Fibroblast of lung (primary cell): Measurements from ENCODE around the gene NOSIP. TPM values are rescaled to one million over a fixed set of nuclear protein-coding genes. Genes with fewer than 3 reads are reported as not detected.

Experiments
- DNase-seq, 2 donors: peaks; one replicate each; pipeline versions ENCODE4 v3.0.0 to v3.0.0-alpha.2; 2010; ENCODE audit warnings: low read depth in 2 of 2
- H2AFZ ChIP-seq: 2 replicates; pipeline ENCODE4 v1.5.1; 2012; ENCODE audit warnings: low read length, control low read depth, inconsistent platforms
- H3K27ac ChIP-seq: 2 replicates; pipeline ENCODE4 v1.5.1; 2011; ENCODE audit warnings: low read length, control low read depth; ENCODE audit not compliant: insufficient read depth
- H3K27me3 ChIP-seq: 2 replicates; pipeline ENCODE4 v1.5.1; 2011; ENCODE audit warnings: mild to moderate bottlenecking, low read length; ENCODE audit not compliant: control insufficient read depth, insufficient read depth
- H3K36me3 ChIP-seq: 2 replicates; pipeline ENCODE4 v1.5.1; 2011; ENCODE audit warnings: low read length; ENCODE audit not compliant: control insufficient read depth, insufficient read depth
- H3K4me1 ChIP-seq: 2 replicates; pipeline ENCODE4 v1.5.1; 2011; ENCODE audit warnings: low read length; ENCODE audit not compliant: control insufficient read depth, insufficient read depth; ENCODE audit errors: extremely low read depth
- H3K4me2 ChIP-seq: 2 replicates; pipeline ENCODE4 v1.5.1; 2011; ENCODE audit warnings: low read length, control low read depth; ENCODE audit not compliant: insufficient read depth; ENCODE audit errors: extremely low read depth
- H3K4me3 ChIP-seq, 4 experiments: fragments of 200-600 bp in 1 of 4; sonication (generic) in 1 of 4; replicated peaks in 1 of 4; 2 replicates each; pipeline ENCODE4 v1.5.1; 2011 to 2016; ENCODE audit warnings: low read length in 4 of 4, low read depth in 3 of 4, mild to moderate bottlenecking in 3 of 4, control low read depth in 2 of 4, inconsistent platforms in 1 of 4, mixed read lengths in 1 of 4; ENCODE audit not compliant: insufficient read depth in 1 of 4; ENCODE audit errors: control extremely low read depth in 1 of 4
- H3K79me2 ChIP-seq: 2 replicates; pipeline ENCODE4 v1.5.1; 2012; ENCODE audit warnings: mild to moderate bottlenecking, low read length, inconsistent platforms; ENCODE audit not compliant: control insufficient read depth, insufficient read depth
- H3K9ac ChIP-seq: 2 replicates; pipeline ENCODE4 v1.5.1; 2011; ENCODE audit warnings: mild to moderate bottlenecking, low read length, control low read depth; ENCODE audit not compliant: insufficient read depth
- H3K9me3 ChIP-seq: 2 replicates; pipeline ENCODE4 v1.5.1; 2012; ENCODE audit warnings: low read depth, low read length; ENCODE audit not compliant: control insufficient read depth, insufficient read depth
- H4K20me1 ChIP-seq: 2 replicates; pipeline ENCODE4 v1.5.1; 2011; ENCODE audit warnings: low read length; ENCODE audit not compliant: control insufficient read depth, insufficient read depth; ENCODE audit errors: extremely low read depth
- CTCF ChIP-seq, 2 donors: IDR thresholded peaks in 1 of 2; conservative IDR thresholded peaks in 1 of 2; 1 replicate in 1 of 2; 2 replicates in 1 of 2; pipeline ENCODE4 v1.5.1; 2011 to 2012; ENCODE audit warnings: low read length in 2 of 2, control low read depth in 1 of 2, inconsistent platforms in 1 of 2, low read depth in 1 of 2, mild to moderate bottlenecking in 1 of 2
- EZH2 ChIP-seq: IDR thresholded peaks from 2 replicates; pipeline ENCODE4 v1.5.1; 2012; ENCODE audit warnings: low read length, control low read depth, mild to moderate bottlenecking; ENCODE audit errors: missing control alignments
- polyA plus RNA-seq, 2 donors: library from polyadenylated mRNA; depleted of rRNA in 1 of 2; stranded (reverse) in 1 of 2; unstranded in 1 of 2; fragments of >200 nt; gene quantifications; 2 replicates each; pipeline ENCODE4 v1.2.1, GENCODE V29; 2011 to 2012; ENCODE audit warnings: missing spikeins in 1 of 2
- total RNA-seq: library from RNA; depleted of rRNA; stranded (reverse); fragments of >200 nt; gene quantifications from 2 replicates; pipeline ENCODE4 v1.2.1, GENCODE V29; 2014

Gene NOSIP
- total and polyA plus RNA-seq, 2 donors (not counting 1 experiment from before 2014, with no cell fraction given), result 41.2 to 67.9 TPM

DNA sequence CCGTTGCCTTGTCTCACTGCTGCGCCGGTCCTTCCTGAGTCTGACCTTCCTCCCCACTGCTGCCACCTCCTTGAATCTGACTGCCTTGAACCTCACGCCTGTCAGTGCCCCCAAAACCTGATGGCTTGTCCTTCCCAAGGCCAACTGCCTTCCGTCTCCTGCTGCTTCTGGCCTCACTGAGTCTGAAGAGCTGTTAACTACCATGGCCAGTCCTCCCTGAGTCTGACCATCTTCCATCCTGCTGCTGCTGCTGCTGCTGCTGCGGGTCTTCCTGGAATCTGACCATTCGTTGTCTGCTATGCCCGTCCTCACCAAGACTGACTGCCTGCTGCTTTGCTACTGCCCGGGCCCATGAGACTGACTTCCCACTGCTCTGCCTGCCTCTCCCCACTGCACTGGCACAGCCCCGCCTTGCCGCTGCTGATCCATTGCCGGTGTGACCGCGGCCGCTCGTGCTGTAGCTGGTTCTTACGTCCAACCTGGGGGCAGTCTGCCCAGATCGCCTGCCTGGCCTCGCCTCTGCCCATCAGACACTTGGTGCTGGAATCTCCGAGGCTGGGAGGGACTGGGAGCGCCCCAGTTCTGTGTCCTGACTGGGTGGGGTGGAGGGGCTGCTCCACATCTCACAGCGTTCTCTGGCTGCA, 55.4 kb downstream of the NOSIP start:
- TF ChIP-seq CTCF (conservative IDR thresholded peaks at IDR 0.05 in 1 of 2, IDR thresholded peaks at IDR 0.05 in 1 of 2; ENCODE audit: low read depth in 1 of 2, low read length in 2 of 2) (no peak), EZH2 (no peak)
- Histone ChIP-seq H3K4me1 (peaks cover 2% of the 10 kb centered on the region), H3K27me3 (no peaks in the 10 kb centered on the region), H4K20me1 (no peaks in the 10 kb centered on the region), H3K4me2 (no peak overlapping the region), H3K27ac (no peak overlapping the region), H3K36me3 (peaks cover 1% of the 10 kb centered on the region), H3K4me3 (no peak overlapping the region), H3K9me3 (no peaks in the 10 kb centered on the region), H3K9ac (no peak overlapping the region), H2AFZ (no peak overlapping the region), H3K79me2 (peaks cover 3% of the 10 kb centered on the region)
- no peak for DNase-seq

GRCh38 chr19:49520705-49521319, 59.5 kb downstream of the NOSIP start:
- no peak overlapping the region for H3K27ac ChIP-seq
- no peaks in the 10 kb centered on the region for H3K9me3 ChIP-seq
- H2AFZ ChIP-seq, result no peak overlapping the region
- no peaks in the 10 kb centered on the region for H3K79me2 ChIP-seq
- peaks cover 1% of the 10 kb centered on the region for H3K36me3 ChIP-seq
- H3K27me3 ChIP-seq, result no peaks in the 10 kb centered on the region
- H4K20me1 ChIP-seq, result no peaks in the 10 kb centered on the region
- no peak overlapping the region for H3K4me2 ChIP-seq
- DNase-seq, result no peak
- H3K4me3 ChIP-seq, result no peak overlapping the region
- H3K9ac ChIP-seq, result no peak overlapping the region
- no peaks in the 10 kb centered on the region for H3K4me1 ChIP-seq
- TF ChIP-seq EZH2, result no peak
- TF ChIP-seq CTCF (conservative IDR thresholded peaks at IDR 0.05 in 1 of 2, IDR thresholded peaks at IDR 0.05 in 1 of 2; ENCODE audit: low read depth in 1 of 2, low read length in 2 of 2), result no peak

DNA sequence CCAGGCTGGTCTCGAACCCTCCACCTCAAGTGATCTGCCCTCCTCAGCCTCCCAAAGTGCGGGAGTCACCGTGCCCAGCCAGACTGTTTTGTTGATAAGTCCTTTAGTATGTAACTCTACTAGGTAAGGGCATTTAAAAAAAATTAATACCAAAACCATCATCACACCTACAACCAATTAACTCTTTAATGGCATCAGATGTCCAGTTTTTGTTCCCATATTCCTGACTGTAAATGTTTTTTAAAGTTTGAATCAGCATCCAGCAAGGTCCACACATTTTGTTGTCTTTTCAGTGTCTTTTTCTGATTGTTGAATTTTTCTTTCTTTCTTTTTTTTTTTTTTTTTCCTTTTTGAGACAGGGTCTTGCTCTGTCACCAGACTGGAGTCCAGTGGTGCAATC, 62.3 kb downstream of the NOSIP start:
- Histone ChIP-seq H3K9ac (no peak overlapping the region), H4K20me1 (no peaks in the 10 kb centered on the region), H3K79me2 (no peaks in the 10 kb centered on the region), H3K4me2 (no peak overlapping the region), H3K27ac (no peak overlapping the region), H3K27me3 (no peaks in the 10 kb centered on the region), H3K9me3 (no peaks in the 10 kb centered on the region), H3K4me1 (no peaks in the 10 kb centered on the region), H3K36me3 (no peaks in the 10 kb centered on the region), H2AFZ (no peak overlapping the region), H3K4me3 (no peak overlapping the region)
- TF ChIP-seq EZH2 (no peak), CTCF (conservative IDR thresholded peaks at IDR 0.05 in 1 of 2, IDR thresholded peaks at IDR 0.05 in 1 of 2; ENCODE audit: low read depth in 1 of 2, low read length in 2 of 2) (no peak)
- DNase-seq, result no peak
